NCI-H146 treated with DMSO at 0.1 percent for 48 hours (cell line): Measurements from ENCODE around the gene UBXN4.
"Not testable (repeated sequence)": the region's sequence is repeated elsewhere in the genome, so short reads cannot be mapped to it uniquely, and the experiment has no call there.

ENCODE experiments used
- DNase-seq: peaks from one replicate; lab custom pipeline; 2025; ENCODE audit not compliant: unreplicated experiment; lab: John Stamatoyannopoulos, UW

Gene UBXN4

GRCh38 chr2:135802350-135802749 lies 60.7 kb downstream of the UBXN4 start:
- no peak for DNase-seq

- DNase-seq, result no peak
These were observed 61.6 kb downstream of the UBXN4 start for GRCh38 chr2:135803278-135803677.

- DNase-seq, result not testable (repeated sequence)
These were observed 66.2 kb downstream of the UBXN4 start for GRCh38 chr2:135807874-135808273.

GRCh38 chr2:135812907-135813511 lies 71.4 kb downstream of the UBXN4 start:
- DNase-seq, result no peak

GRCh38 chr2:135815269-135815668 lies 73.6 kb downstream of the UBXN4 start:
- DNase-seq, result no peak

- no peak for DNase-seq
These were observed 75.8 kb downstream of the UBXN4 start for GRCh38 chr2:135817466-135817865.

- no peak for DNase-seq
These were observed 76.3 kb downstream of the UBXN4 start for GRCh38 chr2:135817951-135818350.

GRCh38 chr2:135818937-135819610 lies 77.4 kb downstream of the UBXN4 start:
- DNase-seq, result no peak

- no peak for DNase-seq
These were observed 78.5 kb downstream of the UBXN4 start for GRCh38 chr2:135820003-135820618.

GRCh38 chr2:135821190-135821589 lies 79.5 kb downstream of the UBXN4 start:
- no peak for DNase-seq

GRCh38 chr2:135822855-135823254 lies 81.2 kb downstream of the UBXN4 start:
- no peak for DNase-seq

GRCh38 chr2:135825131-135825530 lies 83.5 kb downstream of the UBXN4 start:
- no peak for DNase-seq

- no peak for DNase-seq
These were observed 84.0 kb downstream of the UBXN4 start for GRCh38 chr2:135825550-135826176.

GRCh38 chr2:135826544-135826943 lies 84.9 kb downstream of the UBXN4 start:
- no peak for DNase-seq

GRCh38 chr2:135829378-135830135 lies 87.9 kb downstream of the UBXN4 start:
- peak; percentile 94 for DNase-seq

GRCh38 chr2:135831180-135831812 lies 89.6 kb downstream of the UBXN4 start:
- no peak for DNase-seq

GRCh38 chr2:135832891-135833290 lies 91.2 kb downstream of the UBXN4 start:
- DNase-seq, result no peak
